Liver (tissue), 9 donors: ENCODE results near the gene CENPX. TPM values are rescaled to one million over a fixed set of nuclear protein-coding genes. Genes with fewer than 3 reads are reported as not detected.

Source experiments
- DNase-seq: peaks from one replicate; pipeline ENCODE4 v3.0.0-alpha.2; 2017; ENCODE audit warnings: low spot score
- H3K27ac ChIP-seq, 2 donors: one replicate each; pipeline ENCODE4 v1.7.0; 2013; ENCODE audit warnings: inconsistent platforms in 2 of 2, low read length in 2 of 2, control low read depth in 1 of 2, low read depth in 1 of 2, mild to moderate bottlenecking in 1 of 2
- H3K27me3 ChIP-seq, 4 donors: one replicate each; pipeline versions ENCODE4 v1.6.1 to v1.7.0; 2013; ENCODE audit warnings: low read length in 3 of 4, inconsistent platforms in 1 of 4, mild to moderate bottlenecking in 1 of 4, moderate library complexity in 1 of 4; ENCODE audit not compliant: control insufficient read depth in 4 of 4, insufficient read depth in 4 of 4
- H3K36me3 ChIP-seq, 4 donors: one replicate each; pipeline versions ENCODE4 v1.6.1 to v1.7.0; 2013; ENCODE audit warnings: low read length in 3 of 4, mild to moderate bottlenecking in 3 of 4, low read depth in 1 of 4, moderate library complexity in 1 of 4; ENCODE audit not compliant: control insufficient read depth in 4 of 4, insufficient read depth in 3 of 4
- H3K4me1 ChIP-seq, 4 donors: one replicate each; pipeline versions ENCODE4 v1.6.1 to v1.7.0; 2013; ENCODE audit warnings: low read length in 3 of 4, mild to moderate bottlenecking in 3 of 4, moderate library complexity in 1 of 4; ENCODE audit not compliant: control insufficient read depth in 4 of 4, insufficient read depth in 4 of 4
- H3K4me3 ChIP-seq, 3 donors: one replicate each; pipeline versions ENCODE4 v1.6.1 to v1.7.0; 2013; ENCODE audit warnings: low read length in 3 of 3, control low read depth in 1 of 3, low read depth in 1 of 3, mild to moderate bottlenecking in 1 of 3
- H3K9ac ChIP-seq, 2 donors: one replicate each; pipeline ENCODE4 v1.7.0; 2013; ENCODE audit warnings: low read length in 2 of 2, mild to moderate bottlenecking in 2 of 2, moderate library complexity in 2 of 2, control low read depth in 1 of 2, low read depth in 1 of 2
- H3K9me3 ChIP-seq, 4 donors: one replicate each; pipeline versions ENCODE4 v1.6.1 to v1.7.0; 2013; ENCODE audit warnings: low read length in 3 of 4; ENCODE audit not compliant: control insufficient read depth in 4 of 4
- ATF3 ChIP-seq: IDR thresholded peaks from 2 replicates; pipeline ENCODE4 v1.6.1; 2016; ENCODE audit warnings: antibody characterized with exemption
- EGR1 ChIP-seq, 2 donors: IDR thresholded peaks; 2 replicates each; pipeline ENCODE4 v1.6.1; 2016 to 2018; ENCODE audit warnings: antibody characterized with exemption in 2 of 2, low read depth in 2 of 2
- FOXA1 ChIP-seq: IDR thresholded peaks from 2 replicates; pipeline ENCODE4 v1.6.1; 2016; ENCODE audit warnings: antibody characterized with exemption
- FOXA2 ChIP-seq: IDR thresholded peaks from 2 replicates; pipeline ENCODE4 v1.6.1; 2016; ENCODE audit warnings: antibody characterized with exemption
- GABPA ChIP-seq, 2 donors: IDR thresholded peaks in 1 of 2; conservative IDR thresholded peaks in 1 of 2; 2 replicates each; pipeline ENCODE4 v1.6.1; 2016; ENCODE audit warnings: antibody characterized with exemption in 2 of 2, mild to moderate bottlenecking in 1 of 2, moderate library complexity in 1 of 2
- HNF4A ChIP-seq, 2 donors: conservative IDR thresholded peaks; 2 replicates each; pipeline ENCODE4 v1.6.1; 2016; ENCODE audit warnings: antibody characterized with exemption in 2 of 2, mild to moderate bottlenecking in 2 of 2
- HNF4G ChIP-seq: IDR thresholded peaks from 2 replicates; pipeline ENCODE4 v1.6.1; 2016; ENCODE audit warnings: antibody characterized with exemption
- JUND ChIP-seq, 2 donors: IDR thresholded peaks; 2 replicates each; pipeline ENCODE4 v1.6.1; 2016; ENCODE audit warnings: antibody characterized with exemption in 2 of 2
- MAX ChIP-seq: IDR thresholded peaks from 2 replicates; pipeline ENCODE4 v1.6.1; 2016; ENCODE audit warnings: antibody characterized with exemption
- NR2F2 ChIP-seq: IDR thresholded peaks from 2 replicates; pipeline ENCODE4 v1.6.1; 2016; ENCODE audit warnings: antibody characterized with exemption
- RAD21 ChIP-seq, 2 donors: IDR thresholded peaks; 2 replicates each; pipeline ENCODE4 v1.6.1; 2016; ENCODE audit warnings: antibody characterized with exemption in 2 of 2, mild to moderate bottlenecking in 2 of 2
- RXRA ChIP-seq, 2 donors: IDR thresholded peaks; 2 replicates each; pipeline ENCODE4 v1.6.1; 2017 to 2018; ENCODE audit warnings: antibody characterized with exemption in 2 of 2, mild to moderate bottlenecking in 1 of 2
- SP1 ChIP-seq: IDR thresholded peaks from 2 replicates; pipeline ENCODE4 v1.6.1; 2018; ENCODE audit warnings: antibody characterized with exemption, mild to moderate bottlenecking
- TAF1 ChIP-seq: conservative IDR thresholded peaks from 2 replicates; pipeline ENCODE4 v1.6.1; 2016; ENCODE audit warnings: antibody characterized with exemption, mild to moderate bottlenecking
- YY1 ChIP-seq: IDR thresholded peaks from 2 replicates; pipeline ENCODE4 v1.6.1; 2016; ENCODE audit warnings: antibody characterized with exemption, mild to moderate bottlenecking
- WGBS: extraction: QIAGEN DNeasy Blood & Tissue Kit; methylation state at CpG from one replicate; pipeline ENCODE4 v1.1.7; 2013; 5-methylcytosine and 5-hydroxymethylcytosine counted together
- polyA plus RNA-seq, 2 donors: library from polyadenylated mRNA; stranded (reverse) in 1 of 2; unstranded in 1 of 2; fragments of 200-250 nt in 1 of 2; fragments of >200 nt in 1 of 2; fragmentation: Nextera tagmentation in 1 of 2; extraction: Ambion mirVana in 1 of 2; gene quantifications; one replicate each; pipeline versions ENCODE4 v1.2.1 to v1.2.3, GENCODE V29; 2013 to 2015
- total RNA-seq, 2 donors: library from RNA; depleted of rRNA; stranded (reverse); fragments of >200 nt; gene quantifications; one replicate each; pipeline ENCODE4 v1.2.3, GENCODE V29; 2014
- TF ChIP-seq, protein P1 (sequence below): fragments of 150-350 bp; IDR thresholded peaks from 2 replicates; pipeline ENCODE4 v1.5.1; 2017; ENCODE audit warnings: improper control_type of control experiment, low read depth, low read length; ENCODE audit not compliant: missing input control
- TF ChIP-seq, protein P2 (sequence below): IDR thresholded peaks from 2 replicates; pipeline ENCODE4 v1.6.1; 2016; ENCODE audit warnings: antibody characterized with exemption
- TF ChIP-seq, protein P3 (sequence below): IDR thresholded peaks from 2 replicates; pipeline ENCODE4 v1.6.1; 2016; ENCODE audit warnings: antibody characterized with exemption, mild to moderate bottlenecking
- donor health status: healthy.
- donor health status: healthy.
- donor health status: healthy.
- donor health status: healthy.
- donor health status: healthy.

The CENPX gene
- total and polyA plus RNA-seq, 4 donors: 22.5 to 83.9 (median 44.9) TPM

- Histone ChIP-seq H3K9me3 (no peaks in the 10 kb centered on the region), H3K27me3 (no peaks in the 10 kb centered on the region), H3K36me3 (peaks cover 6 to 69% (median 28%) of the 10 kb centered on the region in 4 donors), H3K4me3 (no peak overlapping the region), H3K9ac (no peak overlapping the region), H3K4me1 (peaks cover 6 to 26% (median 21%) of the 10 kb centered on the region in 4 donors), H3K27ac (no peak overlapping the region)
- 88% methylated on average over 14 of the region's 14 CpGs for WGBS
- DNase-seq: no peak
- TF ChIP-seq NR2F2 (no peak), EGR1 (IDR thresholded peaks at IDR 0.05; ENCODE audit: low read depth in 2 of 2) (no peak), GABPA (IDR thresholded peaks at IDR 0.05 in 1 of 2, conservative IDR thresholded peaks at IDR 0.05 in 1 of 2) (no peak)
Observed at GRCh38 chr17:82060614-82061013, 37.9 kb upstream of the CENPX start.

- peaks cover 6 to 73% (median 30%) of the 10 kb centered on the region in 4 donors for H3K36me3 ChIP-seq
- no peak overlapping the region for H3K9ac ChIP-seq
- no peaks in the 10 kb centered on the region for H3K9me3 ChIP-seq
- H3K4me1 ChIP-seq: peaks cover 6 to 23% (median 19%) of the 10 kb centered on the region in 4 donors
- no peak overlapping the region for H3K4me3 ChIP-seq
- DNase-seq: no peak
- H3K27me3 ChIP-seq: no peaks in the 10 kb centered on the region
- H3K27ac ChIP-seq: no peak overlapping the region
- no peak for TF ChIP-seq EGR1 (IDR thresholded peaks at IDR 0.05; ENCODE audit: low read depth in 2 of 2)
- no peak for TF ChIP-seq FOXA2
- TF ChIP-seq, protein P1, sequence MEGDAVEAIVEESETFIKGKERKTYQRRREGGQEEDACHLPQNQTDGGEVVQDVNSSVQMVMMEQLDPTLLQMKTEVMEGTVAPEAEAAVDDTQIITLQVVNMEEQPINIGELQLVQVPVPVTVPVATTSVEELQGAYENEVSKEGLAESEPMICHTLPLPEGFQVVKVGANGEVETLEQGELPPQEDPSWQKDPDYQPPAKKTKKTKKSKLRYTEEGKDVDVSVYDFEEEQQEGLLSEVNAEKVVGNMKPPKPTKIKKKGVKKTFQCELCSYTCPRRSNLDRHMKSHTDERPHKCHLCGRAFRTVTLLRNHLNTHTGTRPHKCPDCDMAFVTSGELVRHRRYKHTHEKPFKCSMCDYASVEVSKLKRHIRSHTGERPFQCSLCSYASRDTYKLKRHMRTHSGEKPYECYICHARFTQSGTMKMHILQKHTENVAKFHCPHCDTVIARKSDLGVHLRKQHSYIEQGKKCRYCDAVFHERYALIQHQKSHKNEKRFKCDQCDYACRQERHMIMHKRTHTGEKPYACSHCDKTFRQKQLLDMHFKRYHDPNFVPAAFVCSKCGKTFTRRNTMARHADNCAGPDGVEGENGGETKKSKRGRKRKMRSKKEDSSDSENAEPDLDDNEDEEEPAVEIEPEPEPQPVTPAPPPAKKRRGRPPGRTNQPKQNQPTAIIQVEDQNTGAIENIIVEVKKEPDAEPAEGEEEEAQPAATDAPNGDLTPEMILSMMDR: no peak
- no peak for TF ChIP-seq NR2F2
- TF ChIP-seq, protein P2, sequence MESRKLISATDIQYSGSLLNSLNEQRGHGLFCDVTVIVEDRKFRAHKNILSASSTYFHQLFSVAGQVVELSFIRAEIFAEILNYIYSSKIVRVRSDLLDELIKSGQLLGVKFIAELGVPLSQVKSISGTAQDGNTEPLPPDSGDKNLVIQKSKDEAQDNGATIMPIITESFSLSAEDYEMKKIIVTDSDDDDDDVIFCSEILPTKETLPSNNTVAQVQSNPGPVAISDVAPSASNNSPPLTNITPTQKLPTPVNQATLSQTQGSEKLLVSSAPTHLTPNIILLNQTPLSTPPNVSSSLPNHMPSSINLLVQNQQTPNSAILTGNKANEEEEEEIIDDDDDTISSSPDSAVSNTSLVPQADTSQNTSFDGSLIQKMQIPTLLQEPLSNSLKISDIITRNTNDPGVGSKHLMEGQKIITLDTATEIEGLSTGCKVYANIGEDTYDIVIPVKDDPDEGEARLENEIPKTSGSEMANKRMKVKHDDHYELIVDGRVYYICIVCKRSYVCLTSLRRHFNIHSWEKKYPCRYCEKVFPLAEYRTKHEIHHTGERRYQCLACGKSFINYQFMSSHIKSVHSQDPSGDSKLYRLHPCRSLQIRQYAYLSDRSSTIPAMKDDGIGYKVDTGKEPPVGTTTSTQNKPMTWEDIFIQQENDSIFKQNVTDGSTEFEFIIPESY: no peak
- no peak for TF ChIP-seq SP1
- no peak for TF ChIP-seq HNF4A (conservative IDR thresholded peaks at IDR 0.05)
- no peak for TF ChIP-seq FOXA1
- no peak for TF ChIP-seq YY1
- no peak for TF ChIP-seq TAF1
- no peak for TF ChIP-seq HNF4G
- no peak for TF ChIP-seq MAX
- no peak for TF ChIP-seq RXRA (IDR thresholded peaks at IDR 0.05)
- TF ChIP-seq GABPA (IDR thresholded peaks at IDR 0.05 in 1 of 2, conservative IDR thresholded peaks at IDR 0.05 in 1 of 2): no peak
- TF ChIP-seq JUND (IDR thresholded peaks at IDR 0.05): no peak
- TF ChIP-seq, protein P3, sequence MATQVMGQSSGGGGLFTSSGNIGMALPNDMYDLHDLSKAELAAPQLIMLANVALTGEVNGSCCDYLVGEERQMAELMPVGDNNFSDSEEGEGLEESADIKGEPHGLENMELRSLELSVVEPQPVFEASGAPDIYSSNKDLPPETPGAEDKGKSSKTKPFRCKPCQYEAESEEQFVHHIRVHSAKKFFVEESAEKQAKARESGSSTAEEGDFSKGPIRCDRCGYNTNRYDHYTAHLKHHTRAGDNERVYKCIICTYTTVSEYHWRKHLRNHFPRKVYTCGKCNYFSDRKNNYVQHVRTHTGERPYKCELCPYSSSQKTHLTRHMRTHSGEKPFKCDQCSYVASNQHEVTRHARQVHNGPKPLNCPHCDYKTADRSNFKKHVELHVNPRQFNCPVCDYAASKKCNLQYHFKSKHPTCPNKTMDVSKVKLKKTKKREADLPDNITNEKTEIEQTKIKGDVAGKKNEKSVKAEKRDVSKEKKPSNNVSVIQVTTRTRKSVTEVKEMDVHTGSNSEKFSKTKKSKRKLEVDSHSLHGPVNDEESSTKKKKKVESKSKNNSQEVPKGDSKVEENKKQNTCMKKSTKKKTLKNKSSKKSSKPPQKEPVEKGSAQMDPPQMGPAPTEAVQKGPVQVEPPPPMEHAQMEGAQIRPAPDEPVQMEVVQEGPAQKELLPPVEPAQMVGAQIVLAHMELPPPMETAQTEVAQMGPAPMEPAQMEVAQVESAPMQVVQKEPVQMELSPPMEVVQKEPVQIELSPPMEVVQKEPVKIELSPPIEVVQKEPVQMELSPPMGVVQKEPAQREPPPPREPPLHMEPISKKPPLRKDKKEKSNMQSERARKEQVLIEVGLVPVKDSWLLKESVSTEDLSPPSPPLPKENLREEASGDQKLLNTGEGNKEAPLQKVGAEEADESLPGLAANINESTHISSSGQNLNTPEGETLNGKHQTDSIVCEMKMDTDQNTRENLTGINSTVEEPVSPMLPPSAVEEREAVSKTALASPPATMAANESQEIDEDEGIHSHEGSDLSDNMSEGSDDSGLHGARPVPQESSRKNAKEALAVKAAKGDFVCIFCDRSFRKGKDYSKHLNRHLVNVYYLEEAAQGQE: no peak
- TF ChIP-seq RAD21 (IDR thresholded peaks at IDR 0.05): no peak
- TF ChIP-seq ATF3: no peak
- WGBS: 90% methylated on average over 16 of the region's 16 CpGs
Observed at GRCh38 chr17:82060001-82060380, 37.3 kb upstream of the CENPX start.
